Vagina (tissue), 2 donors: Measurements from ENCODE around the gene TMEM232.
"Not testable (repeated sequence)": the region's sequence is repeated elsewhere in the genome, so short reads cannot be mapped to it uniquely, and the experiment has no call there.

Source experiments
- CTCF ChIP-seq, 3 experiments: fragments of 450-650 bp in 2 of 3; fragments of 200-600 bp in 1 of 3; sonication (generic) in 1 of 3; IDR thresholded peaks; one replicate each; pipeline ENCODE4 v1.5.1; 2017 to 2019; ENCODE audit warnings: antibody characterized with exemption in 3 of 3, mild to moderate bottlenecking in 2 of 3, moderate library complexity in 2 of 3
- POLR2A ChIP-seq, 2 donors: fragments of 450-650 bp; IDR thresholded peaks; one replicate each; pipeline ENCODE4 v1.6.1; 2017; ENCODE audit warnings: antibody characterized with exemption in 2 of 2, mild to moderate bottlenecking in 2 of 2, moderate library complexity in 2 of 2

- TF ChIP-seq CTCF, POLR2A (IDR thresholded peaks at IDR 0.05): not testable (repeated sequence)
Measured at GRCh38 chr5:110690587-110690986, 35.9 kb downstream of the TMEM232 start.
